Adrenal gland (tissue), 12 donors: ENCODE measurements around the gene PPP1R3D. TPM values are rescaled to one million over a fixed set of nuclear protein-coding genes. Genes with fewer than 3 reads are reported as not detected.

Experiments used
- DNase-seq, 7 donors: peaks; one replicate each; pipeline ENCODE4 v3.0.0-alpha.2; 2019 to 2020
- H3K27ac ChIP-seq, 5 donors: fragments of 200-600 bp; sonication (generic) in 4 of 5; 1 replicate in 3 of 5; 2 replicates in 2 of 5; pipeline versions ENCODE4 v1.5.1 to v1.8.0; 2016 to 2020; ENCODE audit warnings: mild to moderate bottlenecking in 1 of 5
- H3K27me3 ChIP-seq: fragments of 200-600 bp; 2 replicates; pipeline ENCODE4 v1.8.0; 2021
- H3K36me3 ChIP-seq, 2 donors: fragments of 200-600 bp; replicated peaks in 1 of 2; 1 replicate in 1 of 2; 2 replicates in 1 of 2; pipeline versions ENCODE4 v1.5.1 to v1.8.0; 2018 to 2022
- H3K4me1 ChIP-seq, 2 donors: fragments of 200-600 bp; replicated peaks in 1 of 2; 1 replicate in 1 of 2; 2 replicates in 1 of 2; pipeline versions ENCODE4 v1.5.1 to v1.8.0; 2018 to 2021
- H3K4me3 ChIP-seq, 4 donors: fragments of 200-600 bp; sonication (generic) in 3 of 4; one replicate each; pipeline ENCODE4 v1.5.1; 2016 to 2018
- H3K9me3 ChIP-seq, 3 donors: fragments of 200-600 bp; sonication (generic) in 1 of 3; replicated peaks in 1 of 3; 1 replicate in 2 of 3; 2 replicates in 1 of 3; pipeline versions ENCODE4 v1.5.1 to v1.8.0; 2016 to 2021
- CTCF ChIP-seq, 6 experiments: fragments of 450-650 bp in 4 of 6; fragments of 200-600 bp in 2 of 6; sonication (generic) in 1 of 6; IDR thresholded peaks; 1 replicate in 5 of 6; 2 replicates in 1 of 6; pipeline versions ENCODE4 v1.5.1 to v1.8.0; 2016 to 2021; ENCODE audit warnings: antibody characterized with exemption in 6 of 6, mild to moderate bottlenecking in 2 of 6, moderate library complexity in 1 of 6
- POLR2A ChIP-seq, 2 donors: fragments of 450-650 bp; IDR thresholded peaks; one replicate each; pipeline ENCODE4 v1.6.1; 2017; ENCODE audit warnings: antibody characterized with exemption in 2 of 2, mild to moderate bottlenecking in 2 of 2, moderate library complexity in 1 of 2
- WGBS, 4 donors: extraction: QIAGEN DNeasy Blood & Tissue Kit in 2 of 4; methylation state at CpG; one replicate each; pipeline versions ENCODE4 v1.1.5 to v1.1.7; 2013 to 2017; 5-methylcytosine and 5-hydroxymethylcytosine counted together
- intact Hi-C, 2 donors: fragments of 100-400 bp; cut with DNase I; formaldehyde crosslinking; loops; one replicate each; pipeline versions ENCODE4 v1.14.1 to v1.15.0; 2022 to 2023
- polyA plus RNA-seq, 3 donors: library from polyadenylated mRNA; stranded (reverse); fragments of 200-250 nt in 2 of 3; fragments of 350-450 nt in 1 of 3; fragmentation: Illumina TruSeq in 1 of 3; extraction: RNeasy Lipid Tissue Mini Kit (QIAGEN cat#74804) in 1 of 3; gene quantifications; one replicate each; pipeline ENCODE4 v1.2.3, GENCODE V29; 2013 to 2014
- total RNA-seq, 9 donors: library from RNA; depleted of rRNA in 4 of 9; stranded (reverse); fragments of >200 nt in 4 of 9; fragments of 120-200 nt in 1 of 9; fragmentation: NEBNext Ultra II Directional in 1 of 9; extraction: Animal tissue kit (Norgen Biotek cat#: 25700) in 1 of 9; gene quantifications; one replicate each; pipeline versions ENCODE4 v1.1.0 to v1.2.4, GENCODE V29; 2013 to 2023
- donor health status: healthy with polysubstance abuse.
- donor health status: Bipolar disorder and iron deficiency.
- donor health status: DM: yes; HTN: yes; CAD: no.
- donor health status: DM: no; HTN: no; CAD: no.
- donor health status: DM: no; HTN: no; CAD: no.
- donor health status: DM: yes; HTN: yes; CAD: no.

Gene PPP1R3D
- total and polyA plus RNA-seq, 12 donors: 2.1 to 9.1 (median 6.7) TPM

- intact Hi-C loops: no loop called here
- no peak overlapping the region for H3K27ac ChIP-seq
- no peak overlapping the region for H3K4me3 ChIP-seq
- peaks cover 3% of the 10 kb centered on the region for H3K27me3 ChIP-seq
- TF ChIP-seq CTCF (IDR thresholded peaks at IDR 0.05): no peak
- no peaks in the 10 kb centered on the region for H3K4me1 ChIP-seq
- H3K36me3 ChIP-seq: no peaks in the 10 kb centered on the region
- DNase-seq: no peak
- WGBS, 4 donors: 65 to 79% (median 67%) methylated on average over 2 of the region's 2 CpGs
- peaks cover 0 to 5% (median 0%) of the 10 kb centered on the region in 3 donors for H3K9me3 ChIP-seq
These were observed 29.1 kb downstream of the PPP1R3D start for GRCh38 chr20:59911041-59911440.

GRCh38 chr20:59908855-59909254 is 31.2 kb downstream of the PPP1R3D start:
- intact Hi-C loops: no loop called here
- H3K27me3 ChIP-seq: peaks cover 3% of the 10 kb centered on the region
- H3K27ac ChIP-seq: no peak overlapping the region
- H3K9me3 ChIP-seq: peaks cover 0 to 5% (median 0%) of the 10 kb centered on the region in 3 donors
- no peaks in the 10 kb centered on the region for H3K36me3 ChIP-seq
- no peak for TF ChIP-seq POLR2A (IDR thresholded peaks at IDR 0.05)
- TF ChIP-seq CTCF (IDR thresholded peaks at IDR 0.05): no peak
- DNase-seq: no peak
- H3K4me3 ChIP-seq: no peak overlapping the region
- no peaks in the 10 kb centered on the region for H3K4me1 ChIP-seq
- WGBS, 4 donors: 86 to 93% (median 90%) methylated on average over 5 of the region's 5 CpGs

GRCh38 chr20:59903621-59904020 is 36.5 kb downstream of the PPP1R3D start:
- DNase-seq: no peak
- Histone ChIP-seq H3K9me3 (peaks cover 0 to 5% (median 0%) of the 10 kb centered on the region in 3 donors), H3K27ac (no peak overlapping the region), H3K4me3 (no peak overlapping the region), H3K27me3 (no peaks in the 10 kb centered on the region), H3K36me3 (no peaks in the 10 kb centered on the region), H3K4me1 (no peaks in the 10 kb centered on the region)
- intact Hi-C loops: no loop called here
- TF ChIP-seq POLR2A (IDR thresholded peaks at IDR 0.05) (no peak), CTCF (IDR thresholded peaks at IDR 0.05) (no peak)
- 85 to 100% (median 95%) methylated on average over 1 of the region's 1 CpG for WGBS, 4 donors

- Histone ChIP-seq H3K36me3 (no peaks in the 10 kb centered on the region), H3K4me1 (no peaks in the 10 kb centered on the region), H3K4me3 (no peak overlapping the region), H3K27ac (no peak overlapping the region), H3K9me3 (peaks cover 0 to 5% (median 0%) of the 10 kb centered on the region in 3 donors), H3K27me3 (no peaks in the 10 kb centered on the region)
- WGBS, 4 donors: 92 to 95% (median 94%) methylated on average over 3 of the region's 3 CpGs
- no peak for DNase-seq
- intact Hi-C loops: no loop called here
- TF ChIP-seq POLR2A (IDR thresholded peaks at IDR 0.05) (no peak), CTCF (IDR thresholded peaks at IDR 0.05) (no peak)
These were observed 37.6 kb downstream of the PPP1R3D start for GRCh38 chr20:59902470-59902869.
